Ureter (tissue), 1 donor: ENCODE results near the gene PIGB. TPM values are rescaled to one million over a fixed set of nuclear protein-coding genes. Genes with fewer than 3 reads are reported as not detected.
A peak's percentile ranks its signal among the peaks of the same experiment; 100 is the strongest.
"Not testable (repeated sequence)": the region's sequence is repeated elsewhere in the genome, so short reads cannot be mapped to it uniquely, and the experiment has no call there.

Experiments
- DNase-seq: peaks from one replicate; pipeline ENCODE4 v3.0.0-alpha.2; 2020; ENCODE audit warnings: low spot score
- total RNA-seq: library from RNA; stranded (reverse); gene quantifications from one replicate; pipeline ENCODE4 v1.2.4, GENCODE V29; 2023
- donor health status: DM: yes; HTN: yes; CAD: no.

PIGB gene
- 23.0 TPM for total RNA-seq

DNA sequence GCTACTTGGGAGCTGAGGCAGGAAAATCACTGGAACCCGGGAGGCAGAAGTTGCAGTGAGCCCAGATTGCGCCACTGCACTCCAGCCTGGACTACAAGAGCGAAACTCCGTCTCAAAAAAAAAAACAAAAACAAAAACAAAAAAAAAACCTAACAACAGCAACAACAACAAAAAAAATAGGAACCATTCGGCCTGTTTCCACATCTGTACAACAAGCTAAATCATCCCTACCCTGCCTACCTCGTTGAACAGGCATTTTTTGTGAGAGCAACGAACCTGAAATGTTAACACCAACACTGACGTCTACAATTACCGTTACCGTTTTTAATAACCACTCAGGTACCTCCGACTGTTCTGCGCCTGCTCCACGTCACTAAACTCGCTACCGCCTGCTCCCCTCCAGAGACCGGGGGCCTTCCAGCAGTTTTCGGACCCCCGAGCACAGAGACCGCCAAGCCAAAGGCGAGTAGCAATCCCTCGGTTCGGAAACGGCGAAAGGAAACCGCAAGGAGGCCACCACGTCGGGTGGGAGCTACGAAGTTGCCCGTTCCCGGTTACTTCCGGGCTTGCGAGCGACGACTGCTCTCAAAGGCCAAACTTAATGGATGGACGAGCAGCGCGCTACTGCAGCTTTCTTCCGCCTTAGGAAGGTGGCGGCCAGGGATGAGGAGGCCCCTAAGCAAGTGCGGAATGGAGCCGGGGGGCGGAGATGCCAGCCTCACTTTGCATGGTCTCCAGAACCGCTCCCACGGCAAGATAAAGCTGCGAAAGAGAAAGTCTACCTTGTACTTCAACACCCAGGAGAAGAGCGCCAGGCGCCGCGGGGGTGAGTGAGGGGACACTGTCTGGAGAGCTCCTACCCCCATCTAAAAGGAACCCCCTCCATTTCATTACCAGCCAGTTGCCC is at the start of gene PIGB, which contains the start of gene PIGBOS1:
TSS of gene PIGB (plus strand) at position 635 of the 907 bp plus-strand sequence. CDS start at position 664, 29 bp downstream.
TSS of gene PIGBOS1 (minus strand) at position 536 of the 907 bp plus-strand sequence. CDS start 1,331 bp downstream, outside the sequence.
- peak; percentile 83 for DNase-seq

DNA sequence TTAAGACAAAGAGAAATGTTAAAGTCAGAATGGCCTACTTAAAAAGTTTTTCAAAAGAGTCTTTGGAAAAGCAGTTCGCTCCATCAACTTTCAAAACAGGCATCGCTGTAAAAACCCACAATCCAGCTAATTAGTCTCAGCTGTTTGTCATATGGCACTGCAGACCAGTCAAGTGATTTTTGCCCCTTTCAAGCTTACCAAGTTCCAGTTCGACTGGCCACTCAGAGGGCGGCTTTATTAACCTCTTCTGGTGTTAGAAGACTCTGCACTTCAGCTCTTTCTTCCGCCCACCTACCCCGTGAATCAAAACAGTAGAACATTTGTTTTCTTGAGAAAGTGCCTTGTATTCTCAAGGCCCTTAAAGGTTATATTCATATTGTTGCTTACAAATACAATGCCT is 48.7 kb upstream of the PIGB start:
- DNase-seq = no peak

DNA sequence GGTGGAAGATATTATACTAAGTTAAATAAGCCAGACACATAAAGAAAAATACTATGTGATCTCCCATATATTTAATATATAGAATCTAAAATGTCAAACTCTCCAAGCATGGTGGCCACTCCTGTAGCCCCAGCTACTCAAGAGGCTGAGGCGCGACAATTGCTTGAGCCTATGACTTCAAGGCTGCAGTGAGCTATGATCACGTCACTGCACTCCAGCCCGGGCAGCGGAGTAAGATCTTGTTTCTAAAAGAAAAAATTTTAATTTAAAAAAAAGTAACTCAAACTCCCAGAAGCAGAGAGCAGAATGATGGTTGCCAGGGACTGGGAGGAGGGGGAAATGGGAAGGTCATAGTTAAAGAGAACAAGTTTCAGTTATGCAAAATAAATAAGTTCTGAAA is 42.7 kb upstream of the PIGB start:
- no peak for DNase-seq

DNA sequence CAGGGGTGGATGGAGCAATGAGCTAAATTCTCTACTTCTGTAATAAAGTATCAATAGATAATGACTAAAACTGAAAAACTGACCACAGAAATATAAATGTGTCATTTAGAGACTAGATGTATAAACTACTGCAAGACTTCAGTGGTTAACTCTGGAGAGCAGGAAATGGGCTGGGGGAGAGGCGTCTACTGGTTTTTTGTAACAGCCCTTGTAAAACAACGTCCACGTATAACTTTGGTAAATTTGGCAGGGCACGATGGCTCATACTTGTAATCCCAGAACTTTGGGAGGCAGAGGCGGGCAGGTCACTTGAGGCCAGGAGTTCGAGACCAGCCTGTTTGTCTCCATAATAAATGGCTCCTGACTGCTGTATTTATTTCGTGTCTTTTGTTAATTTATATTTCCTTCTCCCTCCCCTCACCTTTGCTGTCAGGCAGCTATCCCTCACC is 41.9 kb upstream of the PIGB start:
- DNase-seq = no peak

DNA sequence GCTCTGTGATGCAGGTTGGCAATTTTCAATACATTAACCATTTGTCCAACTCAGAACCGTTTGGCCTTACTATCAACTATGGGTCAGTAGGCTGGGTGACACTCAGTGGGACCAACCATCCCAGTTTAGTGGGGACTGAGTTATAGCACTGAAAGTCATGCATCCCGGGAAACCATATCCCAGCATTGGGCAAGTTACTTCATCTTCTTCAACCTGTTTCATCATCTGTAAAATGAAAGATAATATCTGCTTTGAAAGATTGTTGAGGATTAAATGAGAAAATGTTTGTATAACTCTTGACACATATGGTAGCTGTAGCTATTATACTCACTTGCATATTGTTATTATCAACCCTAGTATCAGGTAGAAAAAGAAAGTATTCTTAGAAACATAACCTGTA is 41.3 kb upstream of the PIGB start:
- no peak for DNase-seq

DNA sequence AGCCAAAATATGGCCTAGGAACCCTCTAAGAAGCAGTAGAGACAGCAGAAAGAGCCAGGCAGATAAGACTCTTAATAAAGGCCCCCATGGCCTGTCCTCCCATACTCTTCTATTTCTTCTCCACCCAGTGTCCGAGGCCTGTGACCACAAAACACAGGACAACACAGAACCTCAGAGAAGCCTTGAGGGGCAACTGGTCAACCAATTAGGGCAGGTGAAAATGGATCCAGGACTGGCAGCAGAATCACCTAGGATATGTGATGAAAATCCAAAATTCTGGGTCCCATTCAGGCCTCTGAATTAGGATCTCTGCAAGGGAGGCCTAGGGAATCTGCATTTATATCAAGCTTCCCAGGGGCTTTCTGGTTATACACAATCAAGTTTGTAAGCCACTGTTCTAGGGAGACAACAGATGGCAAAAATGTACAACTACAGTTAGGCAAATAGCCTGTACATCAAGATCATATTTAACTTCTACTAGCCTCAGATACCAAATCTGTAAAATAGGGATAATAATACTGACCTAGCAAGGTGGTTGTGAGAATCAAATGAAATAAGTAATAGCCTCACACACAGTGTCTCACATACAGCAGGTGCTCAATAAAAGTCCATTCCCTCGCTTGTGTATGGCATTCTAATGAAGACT is 39.8 kb upstream of the PIGB start:
- DNase-seq = no peak

DNA sequence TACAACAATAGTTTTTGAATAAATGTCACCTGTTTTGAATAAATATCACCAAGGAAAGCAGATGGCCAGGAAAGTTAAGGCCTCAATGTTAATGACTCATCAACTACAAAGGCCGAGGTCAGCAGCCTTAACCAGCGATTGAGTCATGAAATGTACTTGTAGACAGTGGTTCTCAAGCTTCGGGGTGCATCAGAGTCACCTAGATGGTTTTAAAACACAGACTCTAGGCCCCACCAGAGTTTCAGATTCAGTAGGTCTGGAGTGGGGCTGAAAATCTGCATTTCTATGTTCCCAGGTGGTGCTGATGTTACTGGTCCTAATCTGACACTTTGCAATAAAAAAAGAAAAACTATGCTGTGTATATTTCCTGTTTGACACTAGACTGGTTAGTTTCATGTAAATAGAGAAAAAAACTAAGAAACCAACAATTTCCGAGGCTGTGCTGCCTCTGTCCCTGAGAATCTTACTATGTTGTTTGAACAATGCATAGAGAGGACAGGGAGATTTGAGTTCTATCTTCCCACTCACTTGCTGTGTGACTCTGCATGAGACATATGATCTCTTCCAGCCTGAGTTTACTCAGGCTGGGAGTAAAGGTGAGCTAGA is 39.2 kb upstream of the PIGB start:
- DNase-seq = no peak

DNA sequence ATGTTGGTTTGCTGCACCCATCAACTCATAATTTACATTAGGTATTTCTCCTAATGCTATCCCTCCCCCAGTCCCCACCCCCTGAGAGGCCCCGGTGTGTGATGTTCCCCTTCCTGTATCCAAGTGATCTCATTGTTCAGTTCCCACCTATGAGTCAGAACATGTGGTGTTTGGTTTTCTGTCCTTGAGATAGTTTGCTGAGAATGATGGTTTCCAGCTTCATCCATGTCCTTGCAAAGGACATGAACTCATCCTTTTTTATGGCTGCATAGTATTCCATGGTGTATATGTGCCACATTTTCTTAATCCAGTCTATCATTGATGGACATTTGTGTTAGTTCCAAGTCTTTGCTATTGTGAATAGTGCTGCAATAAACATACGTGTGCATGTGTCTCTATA is 38.4 kb upstream of the PIGB start:
- not testable (repeated sequence) for DNase-seq

DNA sequence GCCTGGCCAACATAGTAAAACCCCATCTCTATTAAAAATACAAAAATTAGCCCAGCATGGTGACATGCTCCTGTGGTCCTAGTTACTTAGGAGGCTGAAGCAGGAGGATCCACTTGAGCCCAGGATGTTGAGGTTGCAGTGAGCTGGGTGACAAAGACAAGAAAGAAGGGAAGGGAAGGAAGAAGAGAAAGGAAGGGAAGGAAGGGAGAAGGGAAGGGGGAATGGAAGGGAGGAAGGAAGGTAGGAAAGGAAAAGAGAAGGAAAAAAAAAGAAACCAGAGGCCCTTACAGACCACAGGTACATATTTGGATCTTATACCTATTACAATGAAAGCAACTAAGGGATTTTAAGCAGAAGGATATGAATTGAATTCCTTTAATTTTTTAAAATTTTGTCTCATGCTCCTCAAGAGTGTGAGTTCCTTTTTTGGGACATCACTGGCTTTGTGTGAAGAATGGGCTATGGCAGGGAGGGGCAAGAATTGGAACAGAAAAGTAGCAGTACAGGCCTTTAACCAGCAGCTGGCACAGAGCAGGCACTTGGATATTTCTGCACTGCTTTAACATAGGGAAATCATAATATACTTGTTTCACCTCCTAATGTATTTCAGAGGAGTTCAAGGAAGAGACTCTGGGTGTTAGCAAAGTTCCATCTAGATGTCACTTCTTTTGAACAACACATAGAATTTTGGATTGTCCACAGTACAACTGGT is 37.3 kb upstream of the PIGB start:
- no peak for DNase-seq

DNA sequence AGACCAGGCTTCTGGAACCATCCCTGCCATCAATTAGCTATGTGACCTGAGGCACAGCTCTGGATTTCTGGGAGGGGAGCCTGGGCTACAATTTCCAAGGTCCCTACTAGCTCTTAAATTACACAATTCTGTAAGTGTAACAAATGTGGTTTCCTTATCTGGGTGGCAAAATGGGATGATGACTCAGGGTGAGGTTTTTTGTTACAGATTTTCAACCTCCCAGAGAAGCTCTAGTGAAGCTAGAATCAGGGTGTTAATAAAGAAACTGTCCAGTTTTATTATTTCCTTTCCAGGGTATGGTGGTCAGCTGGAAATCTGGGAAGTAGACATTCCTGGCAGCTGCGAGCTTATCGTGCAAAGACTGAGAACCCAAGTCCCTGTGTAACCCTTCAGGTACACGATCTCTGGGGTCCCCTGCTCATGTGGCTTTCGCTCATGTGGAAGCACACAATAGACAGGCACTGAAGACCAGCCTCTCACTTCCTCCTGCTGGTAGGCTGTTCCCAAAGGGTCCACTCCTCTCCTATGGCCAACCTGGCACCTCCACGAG is 36.7 kb upstream of the PIGB start:
- no peak for DNase-seq

DNA sequence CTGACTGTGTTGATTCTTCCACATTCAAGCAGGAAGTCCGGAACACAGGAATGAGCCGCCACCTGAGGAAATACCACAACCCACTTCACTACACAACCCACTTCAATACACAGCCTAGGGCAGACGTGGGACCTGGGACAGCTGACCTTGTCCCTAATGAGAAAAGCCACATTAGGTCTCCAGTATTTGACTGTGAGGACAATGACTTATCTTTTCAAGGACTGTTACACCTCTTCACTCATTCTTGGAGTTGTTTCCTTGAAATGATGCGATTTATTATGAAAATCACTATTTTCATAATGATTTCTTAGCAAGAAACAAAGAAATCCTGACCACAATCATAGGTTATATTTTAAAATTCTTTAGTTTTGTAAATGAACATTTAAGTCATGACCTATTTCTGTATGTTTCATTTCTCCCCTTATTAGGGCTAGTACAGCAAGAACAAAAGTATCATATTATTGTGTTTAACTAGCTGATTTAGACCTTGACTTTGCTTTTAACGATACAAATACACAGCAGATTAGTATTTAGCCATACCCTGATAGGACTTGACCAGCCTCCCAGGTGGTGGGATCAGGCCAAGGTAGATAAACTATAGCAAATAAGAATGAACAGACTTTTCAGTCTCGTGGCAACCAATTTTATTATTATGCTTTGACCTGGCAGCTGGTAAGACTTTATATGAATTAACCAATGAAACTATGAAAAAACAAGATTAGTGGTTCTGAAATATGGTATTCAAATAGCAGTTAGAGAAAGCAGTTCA is 35.5 kb upstream of the PIGB start:
- DNase-seq = no peak

DNA sequence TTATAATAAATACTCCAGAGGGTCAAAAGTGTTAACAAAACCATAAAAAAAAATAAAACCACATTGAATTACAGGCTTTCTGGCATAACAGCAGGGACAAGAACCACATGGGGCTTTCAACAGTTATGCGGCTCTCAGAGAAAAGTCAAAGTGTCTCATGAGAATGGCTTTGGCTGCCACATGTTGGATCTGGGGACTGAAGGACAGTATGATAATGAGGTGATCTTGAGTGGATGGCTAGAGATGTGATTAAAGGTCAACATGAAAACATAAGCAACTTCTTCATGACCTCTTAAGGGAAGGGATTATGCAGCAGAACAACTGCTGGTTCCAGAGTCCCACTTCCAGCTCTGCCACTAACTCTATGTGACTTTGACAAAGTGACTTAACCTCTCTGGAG is 34.6 kb upstream of the PIGB start:
- no peak for DNase-seq

DNA sequence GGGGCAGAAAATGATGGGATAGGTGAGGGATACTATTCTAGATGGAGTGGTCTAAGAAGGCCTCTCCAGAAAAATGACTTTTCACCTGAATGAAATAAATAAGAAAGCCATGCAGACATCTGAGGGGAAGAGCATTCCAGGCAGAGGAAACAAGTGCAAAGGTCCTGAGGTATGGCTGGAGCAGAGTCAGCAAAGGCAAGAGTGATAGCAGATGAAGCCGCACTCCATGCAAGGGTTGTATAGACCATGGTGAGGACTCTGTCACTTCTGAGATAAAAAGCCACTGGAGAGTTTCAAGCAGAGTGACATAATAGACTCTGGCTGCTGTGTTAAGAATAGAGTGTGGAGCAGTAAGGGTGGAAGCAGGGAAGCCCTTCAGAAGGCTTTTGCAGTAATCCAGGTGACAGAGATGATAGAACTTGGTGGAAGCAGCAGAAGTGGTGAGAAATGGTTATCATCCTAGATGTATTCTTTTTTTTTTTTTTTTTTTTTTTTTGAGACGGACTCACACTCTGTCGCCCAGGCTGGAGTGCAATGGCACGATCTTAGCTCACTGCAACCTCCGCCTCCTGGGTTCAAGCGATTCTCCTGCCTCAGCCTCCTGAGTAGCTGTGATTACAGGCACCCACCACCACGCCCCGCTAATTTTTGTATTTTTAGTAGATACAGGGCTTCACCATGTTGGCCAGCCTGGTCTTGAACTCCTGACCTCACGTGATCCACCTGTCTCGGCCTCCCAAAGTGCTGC is 32.4 kb upstream of the PIGB start:
- DNase-seq = not testable (repeated sequence)

DNA sequence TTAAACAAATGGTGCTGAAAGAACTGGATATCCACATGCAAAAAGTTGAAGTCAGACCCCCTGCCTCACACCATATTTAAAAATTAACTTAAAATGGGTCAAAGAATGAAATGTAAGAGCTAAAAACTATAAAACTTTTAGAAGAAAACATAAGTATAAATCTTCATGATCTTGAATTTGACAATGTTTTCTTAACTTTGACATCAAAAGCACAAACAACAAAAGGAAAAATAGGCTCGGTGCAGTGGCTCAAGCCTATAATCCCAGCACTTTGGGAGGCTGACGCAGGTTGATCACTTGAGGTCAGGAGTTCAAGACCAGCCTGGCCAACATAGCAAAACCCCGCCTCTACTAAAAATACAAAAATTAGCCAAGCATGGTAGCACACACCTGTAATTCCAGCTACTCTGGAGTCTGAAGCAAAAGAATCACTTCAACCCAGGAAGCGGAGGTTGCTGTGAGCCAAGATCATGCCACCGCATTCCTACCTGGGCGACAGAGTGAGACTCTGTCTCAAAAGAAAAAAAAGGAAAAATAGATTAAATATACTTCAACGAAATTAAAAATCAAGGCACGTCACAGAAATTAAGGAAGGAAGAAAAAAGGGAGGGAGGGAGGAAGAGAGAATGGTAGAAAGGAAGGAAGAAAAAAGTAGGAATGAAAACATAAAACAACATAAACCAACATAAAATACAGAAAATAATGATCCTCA is 30.9 kb upstream of the PIGB start:
- DNase-seq = no peak

DNA sequence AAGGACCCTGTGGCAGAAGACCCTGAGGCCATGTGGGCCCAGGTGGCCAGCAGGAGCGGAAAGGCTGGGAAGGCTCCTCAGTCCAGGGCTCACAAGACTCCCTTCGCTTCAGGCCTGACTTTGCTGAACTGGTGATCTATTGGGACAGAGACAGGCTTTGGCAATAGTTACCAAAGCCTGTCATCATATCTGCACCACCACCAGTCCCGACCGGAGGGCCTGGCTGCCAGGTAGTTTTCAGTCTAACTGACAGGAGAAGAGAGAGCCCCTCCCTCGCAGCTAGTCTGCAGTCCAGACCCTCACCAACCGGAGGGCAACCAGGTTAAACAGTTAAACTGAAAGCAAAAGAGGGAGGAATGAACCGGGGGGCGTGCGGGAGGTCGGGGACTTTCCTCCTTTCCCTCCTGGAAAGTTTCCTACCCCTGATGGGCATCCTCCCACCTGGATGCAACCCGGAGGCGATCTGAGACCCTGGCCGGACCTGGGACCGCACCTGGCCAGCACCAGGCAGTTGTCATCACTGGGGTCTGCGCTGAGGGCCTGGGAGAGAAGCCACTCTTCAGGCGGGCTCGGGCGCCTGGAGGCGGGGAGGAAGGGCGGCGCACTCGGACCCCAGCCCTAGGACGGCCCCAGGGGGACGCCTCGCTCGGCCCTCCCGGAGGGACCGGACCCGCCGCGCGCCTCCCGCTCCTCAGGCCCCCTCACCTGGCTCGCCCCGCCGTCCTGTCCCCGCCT is 29.8 kb upstream of the PIGB start:
- DNase-seq = no peak

DNA sequence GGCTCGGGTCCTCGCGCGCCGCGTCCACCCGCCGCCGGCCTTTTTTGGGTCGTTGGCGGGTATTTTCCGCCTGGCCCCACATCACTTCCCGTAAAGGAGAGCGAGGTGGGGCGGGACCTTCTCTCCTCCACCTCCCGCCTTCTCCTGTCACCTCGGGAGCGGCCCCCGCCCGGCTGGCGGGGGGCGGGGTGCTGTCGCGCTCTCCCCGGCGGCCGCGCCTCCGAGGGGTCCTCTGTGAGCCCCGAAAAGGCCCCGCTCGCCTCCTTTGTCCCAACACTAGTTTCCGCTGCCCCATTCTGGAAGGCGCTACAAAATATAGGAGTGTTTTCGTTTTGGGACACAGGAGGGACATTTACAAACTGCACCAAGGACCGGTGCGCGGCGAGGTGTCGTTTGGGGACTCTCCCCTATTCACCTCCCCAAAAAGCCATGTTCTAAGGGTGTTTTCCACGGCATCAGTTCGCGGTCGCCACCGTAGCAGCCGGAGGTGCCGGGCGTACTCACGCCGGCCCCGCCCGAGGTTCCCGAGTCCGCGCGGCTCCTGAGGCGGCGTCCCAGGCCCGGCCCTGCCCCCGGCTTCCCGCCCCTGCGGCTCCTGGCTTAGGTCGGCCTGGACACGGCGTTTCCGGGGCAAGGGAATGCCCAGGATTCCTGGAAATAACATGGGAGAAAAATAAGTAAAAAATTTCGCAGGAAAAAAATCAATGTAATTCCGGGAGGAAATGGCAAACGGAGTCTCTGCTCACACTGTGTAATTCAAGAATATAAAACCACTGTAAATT is 29.1 kb upstream of the PIGB start, which contains the start of gene RAB27A:
TSS of gene RAB27A (minus strand) at position 68 of the 782 bp plus-strand sequence. CDS start 54,879 bp downstream, outside the sequence.
- peak; percentile 69 for DNase-seq

DNA sequence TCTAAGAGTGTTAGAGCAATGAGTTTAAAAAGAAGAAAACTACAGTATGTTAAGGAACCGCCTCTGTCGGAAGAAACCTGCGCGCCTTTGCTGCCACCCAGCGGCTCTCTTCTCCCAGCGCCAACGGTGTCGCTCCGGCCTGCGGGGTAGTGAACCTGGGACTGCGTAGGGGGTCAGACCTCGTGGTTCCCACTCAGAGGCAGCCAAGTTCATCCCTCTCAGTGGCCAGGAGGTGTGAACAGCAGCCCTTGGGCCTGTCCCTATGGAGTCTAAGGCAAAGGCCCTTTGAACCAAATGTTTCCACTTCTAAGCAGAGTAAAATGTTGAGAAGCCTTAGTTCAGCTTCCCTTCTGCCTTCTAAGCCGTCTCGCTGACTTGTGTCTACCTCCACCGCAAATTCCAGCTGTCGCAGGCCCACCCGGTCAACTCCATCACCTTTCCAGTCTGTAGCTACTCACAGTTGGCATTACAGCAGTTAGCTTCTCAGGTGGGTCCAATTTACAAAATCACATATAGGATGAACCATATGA is 28.4 kb upstream of the PIGB start:
- DNase-seq = peak; percentile 85
